Hindlimb muscle (tissue), 1 donor: ENCODE measurements around the gene C6orf132. TPM values are rescaled to one million over a fixed set of nuclear protein-coding genes. Genes with fewer than 3 reads are reported as not detected.

Source experiments
- DNase-seq: peaks from one replicate; pipeline ENCODE4 v3.0.0-alpha.2; 2013
- polyA plus RNA-seq: library from polyadenylated mRNA; unstranded; fragments of 120-200 nt; gene quantifications from one replicate; pipeline ENCODE4 v1.2.1, GENCODE V29; 2013; ENCODE audit not compliant: insufficient read length

C6orf132 gene
- polyA plus RNA-seq, 1 donor: 0.52 TPM

- DNase-seq: no peak
Measured at GRCh38 chr6:42068872-42069522, 73.4 kb downstream of the C6orf132 start.

GRCh38 chr6:42068173-42068572 lies 74.2 kb downstream of the C6orf132 start:
- DNase-seq: no peak

DNA sequence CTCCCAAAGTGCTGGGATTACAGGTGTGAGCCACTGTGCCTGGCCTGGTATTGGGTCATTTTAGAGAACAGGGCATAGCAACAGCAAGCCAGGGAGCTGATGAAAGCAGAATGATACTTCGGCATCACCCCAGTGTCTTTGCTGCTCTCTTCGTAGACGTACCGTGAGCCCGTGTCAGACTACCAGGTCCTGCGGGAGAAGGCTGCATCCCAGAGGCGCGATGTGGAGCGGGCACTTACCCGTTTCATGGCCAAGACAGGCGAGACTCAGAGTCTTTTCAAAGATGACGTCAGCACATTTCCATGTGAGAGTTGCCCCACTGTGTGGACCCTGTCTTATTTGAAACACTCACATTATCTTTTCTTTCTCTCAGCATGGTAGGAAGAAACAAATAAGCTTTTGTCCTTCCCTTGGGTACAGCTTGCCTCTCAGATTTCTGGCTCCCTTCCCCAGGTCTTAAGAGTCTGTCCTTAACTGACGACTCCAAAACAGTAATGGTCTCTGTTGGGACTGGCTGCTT lies 76.2 kb downstream of the C6orf132 start:
- no peak for DNase-seq

GRCh38 chr6:42059743-42060142 lies 82.7 kb downstream of the C6orf132 start:
- DNase-seq: no peak

GRCh38 chr6:42053601-42054000 lies 88.8 kb downstream of the C6orf132 start:
- no peak for DNase-seq

GRCh38 chr6:42051268-42051653 lies 91.2 kb downstream of the C6orf132 start:
- DNase-seq: no peak

Other genes with a start within 250 kb of the C6orf132 start
- gene USP49, start 247.2 kb downstream of the C6orf132 start, polyA plus RNA-seq: 6.9 TPM
- 19.7 TPM for gene MED20, start 221.5 kb downstream of the C6orf132 start, polyA plus RNA-seq
- 36.7 TPM for gene BYSL, start 221.1 kb downstream of the C6orf132 start, polyA plus RNA-seq
- 91.3 TPM for gene CCND3, start 200.8 kb downstream of the C6orf132 start, polyA plus RNA-seq
- gene TAF8, start 92.1 kb downstream of the C6orf132 start, polyA plus RNA-seq: 18.3 TPM
- not detected for gene GUCA1A, start 30.7 kb upstream of the C6orf132 start, polyA plus RNA-seq
- 1.4 TPM for gene GUCA1B, start 52.3 kb upstream of the C6orf132 start, polyA plus RNA-seq
- gene MRPS10, start 75.2 kb upstream of the C6orf132 start, polyA plus RNA-seq: 28.8 TPM